ENCODE data around the gene SLC22A4.

The SLC22A4 gene

DNA sequence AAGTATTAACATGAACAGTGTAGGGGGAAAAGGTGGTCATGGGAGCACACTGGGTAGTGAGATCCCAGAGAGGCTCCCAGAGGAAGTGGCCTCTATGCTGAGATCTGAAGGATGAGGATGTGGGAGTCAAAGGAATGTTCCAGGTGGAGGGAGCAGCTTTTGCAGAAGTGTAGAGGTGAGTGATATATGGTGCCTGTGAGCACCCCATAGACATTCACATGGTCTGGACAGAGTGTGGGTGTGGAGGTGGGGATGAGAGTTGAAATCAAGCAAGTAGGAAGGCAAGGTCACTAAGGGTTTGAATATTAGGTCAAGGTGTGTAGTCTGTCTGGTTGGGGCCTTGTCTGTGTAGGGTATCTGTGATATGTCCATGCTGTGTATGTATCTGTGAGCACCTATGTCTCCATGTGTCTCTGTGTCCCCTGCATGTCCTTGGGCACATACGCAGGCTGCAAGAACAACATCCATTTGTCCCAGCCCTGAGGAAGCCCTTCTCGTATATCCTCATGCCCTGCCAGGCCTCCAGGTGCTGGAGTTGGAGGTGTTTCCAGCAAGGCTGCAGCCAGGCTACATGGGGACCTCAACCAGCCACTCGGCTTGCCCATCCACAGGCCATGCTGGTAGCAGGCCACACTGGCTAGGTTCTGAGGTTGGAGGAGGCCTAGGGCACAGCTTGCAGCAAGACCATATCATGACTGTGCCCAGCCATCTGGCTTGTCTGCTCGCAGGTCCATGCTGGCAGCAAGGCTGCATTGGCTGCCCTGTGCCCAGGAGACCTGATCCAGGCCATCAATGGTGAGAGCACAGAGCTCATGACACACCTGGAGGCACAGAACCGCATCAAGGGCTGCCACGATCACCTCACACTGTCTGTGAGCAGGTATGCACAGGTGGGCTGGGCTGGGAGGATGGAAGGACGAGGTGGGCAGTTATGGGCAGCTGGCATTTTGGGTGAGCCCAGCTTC is 32.0 kb upstream of the SLC22A4 start:
- in situ Hi-C loops (cut with MboI; ENCODE audit: low sequenced_read_pairs) = no loop called here

DNA sequence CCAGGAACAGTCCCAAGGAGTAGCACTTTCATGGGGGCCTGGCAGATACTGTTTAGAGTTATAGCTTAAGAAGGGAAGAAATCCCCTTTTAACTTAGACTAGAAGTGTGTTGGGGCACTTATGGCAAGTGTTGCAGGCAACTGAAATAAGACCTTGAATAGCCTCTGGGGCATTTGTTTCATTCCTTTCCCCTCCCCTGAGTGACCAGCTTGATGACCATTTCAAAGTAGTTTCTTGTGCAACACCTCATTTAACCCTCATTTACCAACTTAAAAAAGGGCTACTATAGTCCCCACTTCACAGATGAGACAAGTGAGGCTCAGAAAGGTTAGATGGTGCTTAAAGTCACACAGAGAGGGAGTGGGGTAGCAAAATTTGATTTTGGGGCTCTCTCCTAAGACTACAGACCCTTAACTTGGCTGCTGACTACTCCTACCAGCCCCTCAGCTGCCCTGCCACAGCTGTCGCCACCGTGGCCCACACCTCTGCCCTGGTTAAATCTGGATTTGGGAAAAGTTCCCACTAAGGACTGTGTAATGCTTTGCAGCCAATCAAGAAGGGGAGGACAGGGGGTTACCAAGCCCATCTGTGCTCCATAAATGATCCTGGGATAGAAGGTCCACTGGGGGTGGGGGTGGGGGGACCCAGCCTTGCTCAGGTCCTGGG is 31.2 kb upstream of the SLC22A4 start:
- in situ Hi-C loops (cut with MboI; ENCODE audit: low sequenced_read_pairs) = no loop called here

DNA sequence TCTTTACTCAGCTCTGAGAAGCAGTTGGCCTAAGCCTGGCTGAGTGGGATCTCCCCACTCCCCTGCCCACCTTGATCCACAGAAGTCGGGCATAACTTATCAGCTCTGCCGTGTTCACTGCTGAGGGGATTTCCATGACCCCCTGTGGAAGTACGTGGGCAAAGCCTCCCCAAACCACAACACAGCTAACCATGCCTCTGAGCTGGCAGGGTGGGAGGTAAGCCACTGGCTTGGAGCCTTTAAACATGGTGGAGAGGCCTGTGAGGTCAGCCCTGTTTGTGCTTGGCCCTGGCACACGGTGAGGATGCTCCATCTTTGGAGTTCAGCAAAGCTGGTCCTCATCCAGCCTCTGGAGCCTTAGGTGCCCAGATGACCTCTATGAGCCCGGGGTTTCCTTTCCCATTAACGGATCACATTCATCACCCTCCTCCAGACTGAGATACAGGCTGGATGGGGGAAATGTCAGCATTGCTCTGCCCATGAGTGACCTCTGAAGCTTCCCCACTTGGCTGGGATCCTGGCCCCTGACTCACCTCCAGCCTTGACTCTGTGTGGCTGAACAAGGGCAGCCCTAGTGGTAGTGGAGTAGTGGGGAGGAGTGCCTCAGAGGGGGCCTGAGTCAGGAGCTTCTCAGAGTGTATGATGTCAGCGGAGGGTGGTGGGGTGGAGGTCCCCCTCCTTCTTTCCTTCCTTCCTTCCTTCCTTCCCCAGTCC is 30.5 kb upstream of the SLC22A4 start:
- in situ Hi-C loops (cut with MboI; ENCODE audit: low sequenced_read_pairs) = no loop called here

DNA sequence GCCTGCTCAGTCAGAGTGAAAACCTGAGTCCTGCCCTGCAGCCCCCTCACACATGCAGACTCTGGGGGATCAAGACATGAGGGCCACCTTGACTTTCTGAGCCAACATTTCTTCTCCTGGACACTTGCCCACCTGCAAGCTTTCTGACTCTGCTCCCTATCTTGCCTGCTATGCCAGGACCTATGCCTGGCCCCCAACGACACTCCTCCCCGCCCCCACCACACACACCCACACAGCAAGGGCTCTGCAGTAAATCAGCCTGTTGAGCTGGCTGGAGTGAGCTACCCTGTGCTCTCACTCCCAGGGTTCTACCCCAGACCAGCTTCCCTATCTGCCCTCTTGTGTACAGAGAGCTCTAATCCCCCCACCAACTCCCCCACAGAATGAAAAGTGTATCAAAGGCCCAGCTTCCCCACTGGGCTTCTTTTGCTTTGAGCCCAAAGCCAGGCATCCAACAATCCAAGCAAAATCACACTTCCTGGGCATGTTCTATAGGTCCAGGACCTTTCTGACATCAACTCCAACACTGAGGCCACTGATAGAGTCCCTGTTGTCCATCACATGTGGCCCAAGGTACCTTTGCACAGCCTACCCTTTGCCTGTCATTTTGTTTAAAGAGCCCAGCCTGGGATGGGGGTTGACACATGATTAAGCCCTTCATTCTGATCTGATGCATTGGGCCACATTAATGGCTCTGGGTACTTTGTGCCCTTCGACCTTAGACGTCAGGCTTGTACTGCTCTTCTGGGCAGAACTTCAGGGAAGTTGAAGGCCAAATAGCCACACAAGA is 29.5 kb upstream of the SLC22A4 start:
- in situ Hi-C loops (cut with MboI; ENCODE audit: low sequenced_read_pairs) = no loop called here

DNA sequence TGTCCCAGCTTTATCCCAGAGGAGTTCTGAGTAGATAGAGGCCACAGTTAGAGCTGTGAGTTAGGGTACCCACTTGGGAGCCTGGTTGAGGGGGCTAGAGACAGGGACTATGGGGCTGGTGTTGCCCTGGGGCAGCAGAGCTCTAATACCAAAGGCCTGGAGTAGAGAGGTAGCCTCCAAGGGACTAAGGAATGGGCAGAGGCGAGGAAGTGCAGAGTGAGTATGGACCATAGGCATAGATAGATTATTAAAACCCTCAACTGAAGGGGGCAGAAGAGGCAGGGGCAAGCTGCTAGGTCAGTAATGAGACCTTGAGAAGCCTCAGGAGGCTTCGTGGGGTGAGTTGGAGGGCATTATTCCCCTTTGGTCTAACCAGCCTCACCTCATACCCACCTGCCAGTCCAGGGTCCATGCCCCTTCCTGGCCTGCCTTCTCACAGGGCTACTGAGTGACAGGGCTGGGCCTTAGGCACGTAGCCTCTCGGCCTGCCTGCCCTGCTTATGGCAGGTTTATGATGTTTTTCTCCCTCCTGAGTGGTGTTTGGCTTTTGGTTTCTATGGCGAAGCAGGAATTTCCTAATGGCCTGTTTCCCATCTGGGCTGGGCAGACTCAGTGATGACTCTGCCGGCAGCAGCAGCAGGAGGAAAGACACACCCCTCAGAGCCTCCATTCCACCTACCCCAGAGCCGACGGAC is 28.7 kb upstream of the SLC22A4 start:
- in situ Hi-C loops (cut with MboI; ENCODE audit: low sequenced_read_pairs) = no loop called here

DNA sequence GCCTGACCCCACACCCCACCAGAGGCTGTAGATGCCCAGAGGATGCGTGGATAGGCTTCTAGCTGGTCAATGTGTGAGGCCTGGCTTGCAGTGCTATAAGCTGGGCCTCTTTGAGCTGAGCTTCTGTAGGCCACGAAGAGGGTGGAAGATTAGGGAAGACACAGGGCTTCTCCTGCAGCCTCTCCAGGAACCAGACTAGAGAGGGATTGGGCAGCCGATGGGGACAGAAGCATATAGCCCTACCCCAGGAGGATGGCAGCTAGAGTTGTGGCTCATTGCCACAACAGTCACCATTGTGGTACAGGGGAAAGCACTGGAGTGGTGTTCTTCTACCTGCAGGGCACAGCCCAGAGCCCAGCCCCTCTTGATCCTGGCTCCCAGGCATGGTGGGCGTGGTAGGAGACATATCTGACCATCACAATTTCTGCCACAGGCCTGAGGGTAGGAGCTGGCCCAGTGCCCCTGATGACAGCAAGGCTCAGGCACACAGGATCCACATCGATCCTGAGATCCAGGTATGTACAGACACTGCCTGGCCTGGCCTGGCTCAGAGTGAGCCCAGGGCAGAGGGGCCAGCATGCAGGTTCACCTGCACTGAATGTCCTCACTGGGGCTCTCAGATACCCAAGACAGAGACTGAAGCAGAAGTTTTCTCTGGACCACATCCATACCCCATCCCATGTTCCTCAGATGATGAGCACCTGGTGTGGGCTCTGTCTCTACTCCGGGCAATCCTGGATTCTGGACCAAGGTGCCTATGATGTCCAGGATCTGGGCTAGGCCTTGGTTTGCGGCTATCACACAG is 28.0 kb upstream of the SLC22A4 start:
- in situ Hi-C loops (cut with MboI; ENCODE audit: low sequenced_read_pairs) = no loop called here

DNA sequence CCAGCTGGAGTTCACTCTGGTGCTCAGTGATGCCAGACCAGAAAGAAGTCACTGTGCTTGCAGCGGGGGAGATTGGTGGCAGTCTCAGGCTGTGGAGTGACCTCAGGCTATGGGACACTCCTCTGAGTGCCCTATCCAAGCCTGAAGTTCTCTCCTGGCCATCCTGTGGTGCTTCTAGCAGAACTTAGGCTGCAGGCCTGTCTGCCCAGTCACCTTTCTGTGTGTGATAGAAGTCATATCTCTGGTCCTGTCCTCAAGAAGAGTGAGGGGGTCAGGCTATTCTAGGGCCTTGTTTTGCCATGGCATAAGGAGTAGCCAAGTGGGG is 27.4 kb upstream of the SLC22A4 start:
- in situ Hi-C loops (cut with MboI; ENCODE audit: low sequenced_read_pairs) = no loop called here

DNA sequence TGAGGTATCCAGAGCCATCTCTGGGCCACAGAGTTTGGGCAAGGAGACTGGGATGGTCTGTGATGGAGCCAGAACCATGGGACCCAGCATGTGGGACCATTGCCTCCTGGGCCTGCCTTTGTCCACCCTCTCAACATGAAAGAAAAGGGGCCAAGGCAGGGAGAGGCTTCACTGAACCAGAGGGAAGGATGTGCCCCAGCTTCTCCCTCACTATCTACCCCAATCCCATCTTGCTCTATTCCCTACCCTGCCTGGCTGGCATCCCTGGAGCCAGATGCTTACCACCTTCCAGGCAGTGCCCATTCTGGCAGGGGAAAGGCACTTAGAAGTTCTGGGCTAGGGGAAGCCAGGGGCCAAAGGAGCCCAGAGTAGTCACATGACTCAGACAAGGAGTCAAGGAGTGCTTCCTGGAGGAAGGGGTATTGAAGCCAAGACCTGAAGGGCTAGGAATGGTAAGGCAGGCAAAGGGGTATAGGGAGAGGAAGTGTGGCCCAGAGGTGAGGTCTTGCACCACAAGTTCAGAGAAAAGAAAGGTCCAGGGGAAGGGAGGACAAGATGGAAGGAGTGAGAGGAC is 26.9 kb upstream of the SLC22A4 start:
- in situ Hi-C loops (cut with MboI; ENCODE audit: low sequenced_read_pairs) = no loop called here

DNA sequence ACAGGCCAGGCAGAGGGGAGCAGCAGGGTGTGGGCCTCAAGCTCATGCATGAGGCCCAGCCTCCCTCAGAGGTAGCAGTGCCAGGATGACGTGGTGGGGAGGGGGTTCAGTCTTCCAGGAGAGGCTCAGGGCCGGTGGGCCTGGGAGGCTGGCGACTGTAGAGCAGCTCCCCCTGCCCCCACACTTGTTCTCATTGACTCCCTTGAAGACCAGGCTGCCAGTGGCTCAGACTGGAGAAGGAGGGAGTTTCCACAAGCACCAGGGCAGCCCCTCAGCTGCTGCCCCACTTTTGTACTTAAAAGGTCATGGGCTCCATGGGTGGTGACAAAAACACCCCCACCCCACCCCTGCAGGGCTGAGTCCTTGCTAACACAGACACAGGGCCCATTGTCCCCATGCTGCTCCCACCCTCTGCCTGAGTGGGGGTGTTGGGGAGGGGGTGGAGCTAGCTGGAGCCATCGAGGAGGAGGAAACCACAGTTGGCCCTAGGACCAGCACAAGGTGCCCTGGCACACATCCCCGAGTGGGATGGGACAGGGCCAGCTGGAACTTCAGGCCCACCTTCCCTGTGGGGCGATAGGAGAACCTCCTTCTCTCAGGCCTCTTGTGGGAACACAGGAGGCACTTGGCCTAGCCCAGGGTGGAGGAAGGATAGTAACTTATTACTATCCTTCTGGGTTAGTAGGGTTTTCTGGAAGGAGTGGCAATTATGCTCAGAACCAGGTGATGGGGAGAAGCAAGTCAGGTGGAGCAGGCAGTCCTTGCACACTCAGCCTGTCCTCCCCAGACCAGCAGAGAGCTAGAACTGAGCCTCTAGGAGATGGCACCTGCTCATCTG is 26.0 kb upstream of the SLC22A4 start:
- in situ Hi-C loops (cut with MboI; ENCODE audit: low sequenced_read_pairs) = no loop called here

DNA sequence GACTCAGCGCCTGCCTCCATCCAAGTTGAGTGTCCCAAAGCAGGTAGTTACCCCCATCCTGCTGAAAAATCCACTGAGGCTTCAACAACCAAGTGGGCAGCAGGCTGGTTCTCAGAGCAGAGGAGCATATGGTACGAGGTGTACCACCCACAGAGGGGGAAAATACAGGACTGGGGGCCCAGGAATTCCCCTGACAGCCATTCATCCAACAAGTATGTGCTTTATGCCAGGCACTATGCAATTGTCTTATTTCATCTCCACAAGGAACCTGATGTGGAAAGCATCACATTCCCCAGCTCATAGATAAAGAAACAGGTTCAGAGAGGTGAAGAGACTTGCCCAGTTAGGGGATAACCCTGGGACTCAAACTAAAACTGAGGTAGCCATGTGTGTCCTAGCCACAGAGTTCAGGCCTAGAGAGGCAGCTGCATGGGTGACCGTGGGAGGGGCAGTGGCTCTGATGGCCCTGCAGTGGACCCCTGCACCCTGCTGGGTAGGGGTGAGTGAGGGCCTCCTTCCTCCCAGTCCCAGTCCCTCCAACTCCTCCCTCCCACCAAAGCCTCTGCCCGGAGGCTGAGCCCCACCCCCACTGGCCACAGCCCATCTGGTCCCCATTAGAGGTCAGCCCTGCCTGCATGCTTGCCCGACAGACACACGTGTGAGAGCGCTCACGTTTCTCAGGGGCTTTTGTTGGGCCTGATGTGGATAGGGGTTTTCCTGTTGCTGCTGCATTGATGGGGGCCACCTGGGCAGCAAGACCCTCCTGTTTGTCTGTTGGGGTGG is 25.2 kb upstream of the SLC22A4 start:
- in situ Hi-C loops (cut with MboI; ENCODE audit: low sequenced_read_pairs) = no loop called here

DNA sequence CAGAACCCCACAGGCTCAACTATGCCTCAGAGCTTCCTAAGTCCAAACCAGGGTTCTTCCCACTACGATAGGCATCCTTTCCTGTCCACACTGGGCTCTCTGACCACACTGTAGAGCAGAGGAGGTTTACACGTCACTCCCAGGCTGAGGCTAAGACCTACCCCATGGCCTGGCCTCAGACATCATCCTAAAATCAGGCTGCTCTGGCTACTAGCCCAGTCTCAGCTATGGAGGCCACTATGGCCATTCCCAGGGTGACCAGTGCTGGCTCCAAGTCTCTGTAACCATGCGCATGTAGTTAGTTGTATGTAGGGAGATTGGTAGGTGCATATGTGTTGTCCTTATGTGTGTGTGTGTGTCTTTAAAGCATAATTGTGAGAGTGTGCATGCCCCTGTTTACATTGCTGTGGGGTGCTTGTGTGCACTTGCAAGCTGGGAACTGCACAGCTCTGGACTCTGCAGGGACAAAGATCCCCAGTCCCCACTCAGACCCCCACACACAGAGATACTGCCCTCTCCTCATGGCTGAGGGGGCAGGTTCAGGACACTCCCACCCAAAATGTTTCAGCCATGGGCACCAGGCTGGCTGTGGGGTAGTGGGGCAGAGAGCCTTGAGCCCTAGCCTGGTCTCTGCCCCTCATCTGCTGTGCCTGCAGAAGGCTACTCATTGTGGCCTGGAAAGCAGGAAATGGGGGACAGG is 24.4 kb upstream of the SLC22A4 start:
- in situ Hi-C loops (cut with MboI; ENCODE audit: low sequenced_read_pairs) = no loop called here

DNA sequence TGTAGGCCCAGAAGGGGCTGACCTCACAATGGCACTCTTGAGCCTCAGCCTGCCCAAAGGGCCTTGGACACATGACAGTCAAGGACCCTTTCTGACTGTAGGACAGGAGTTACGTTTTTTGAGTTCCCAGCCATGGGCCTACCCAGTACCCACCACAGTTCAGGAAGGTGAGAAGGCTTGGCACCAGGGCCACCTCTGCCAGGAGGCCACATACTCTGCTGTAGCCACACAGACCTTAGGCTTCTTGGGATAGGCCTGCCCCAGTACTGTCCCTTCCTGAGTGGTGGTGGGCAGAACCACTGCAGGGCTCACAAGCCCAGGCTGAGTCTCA is 23.9 kb upstream of the SLC22A4 start:
- in situ Hi-C loops (cut with MboI; ENCODE audit: low sequenced_read_pairs) = no loop called here

DNA sequence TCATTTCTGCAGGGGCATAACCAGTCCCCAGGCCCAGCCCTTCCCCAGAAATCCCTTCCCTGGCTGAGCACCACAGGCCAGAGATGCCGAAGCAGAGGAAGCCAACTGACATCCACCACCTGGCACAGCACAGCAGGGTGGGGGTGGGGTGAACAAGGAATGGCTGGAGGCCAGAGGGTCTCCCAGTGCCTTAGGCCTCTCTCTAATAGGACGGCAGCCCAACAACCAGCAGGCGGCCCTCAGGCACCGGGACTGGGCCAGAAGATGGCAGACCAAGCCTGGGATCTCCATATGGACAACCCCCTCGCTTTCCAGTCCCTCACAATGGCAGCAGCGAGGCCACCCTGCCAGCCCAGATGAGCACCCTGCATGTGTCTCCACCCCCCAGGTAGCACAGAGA is 23.5 kb upstream of the SLC22A4 start:
- in situ Hi-C loops (cut with MboI; ENCODE audit: low sequenced_read_pairs) = no loop called here

DNA sequence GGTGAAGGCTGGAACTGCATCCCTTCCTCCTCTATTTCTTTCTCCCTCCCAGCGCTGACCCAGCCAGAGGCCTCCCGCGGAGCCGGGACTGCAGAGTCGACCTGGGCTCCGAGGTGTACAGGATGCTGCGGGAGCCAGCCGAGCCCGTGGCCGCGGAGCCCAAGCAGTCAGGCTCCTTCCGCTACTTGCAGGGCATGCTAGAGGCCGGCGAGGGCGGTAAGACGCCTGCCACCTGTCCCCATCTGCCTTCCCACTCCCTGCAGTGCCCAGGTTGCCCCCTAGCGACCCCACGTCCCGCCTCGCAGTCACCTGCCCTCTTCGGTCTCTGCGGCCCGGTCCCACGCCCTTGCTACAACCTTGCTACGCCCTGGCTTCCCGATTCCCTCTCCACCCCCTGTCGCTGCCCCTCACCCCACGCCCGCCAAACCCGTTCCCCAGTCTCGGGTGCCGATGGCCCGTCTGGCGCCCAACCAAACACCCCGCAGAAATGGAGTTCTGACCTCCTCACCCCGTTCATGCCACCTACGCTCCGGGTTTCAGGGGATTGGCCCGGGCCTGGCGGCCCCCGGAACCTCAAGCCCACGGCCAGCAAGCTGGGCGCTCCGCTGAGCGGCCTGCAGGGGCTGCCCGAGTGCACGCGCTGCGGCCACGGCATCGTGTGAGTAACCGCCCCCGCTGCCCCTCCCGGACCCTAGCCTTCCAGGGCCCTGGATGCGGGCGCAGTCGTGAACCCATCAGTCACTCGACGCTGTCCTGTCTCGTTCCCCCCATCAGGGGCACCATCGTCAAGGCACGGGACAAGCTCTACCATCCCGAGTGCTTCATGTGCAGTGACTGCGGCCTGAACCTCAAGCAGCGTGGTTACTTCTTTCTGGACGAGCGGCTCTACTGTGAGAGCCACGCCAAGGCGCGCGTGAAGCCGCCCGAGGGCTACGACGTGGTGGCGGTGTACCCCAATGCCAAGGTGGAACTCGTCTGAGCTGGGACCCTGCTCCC is 22.6 kb upstream of the SLC22A4 start:
- in situ Hi-C loops (cut with MboI; ENCODE audit: low sequenced_read_pairs) = no loop called here

DNA sequence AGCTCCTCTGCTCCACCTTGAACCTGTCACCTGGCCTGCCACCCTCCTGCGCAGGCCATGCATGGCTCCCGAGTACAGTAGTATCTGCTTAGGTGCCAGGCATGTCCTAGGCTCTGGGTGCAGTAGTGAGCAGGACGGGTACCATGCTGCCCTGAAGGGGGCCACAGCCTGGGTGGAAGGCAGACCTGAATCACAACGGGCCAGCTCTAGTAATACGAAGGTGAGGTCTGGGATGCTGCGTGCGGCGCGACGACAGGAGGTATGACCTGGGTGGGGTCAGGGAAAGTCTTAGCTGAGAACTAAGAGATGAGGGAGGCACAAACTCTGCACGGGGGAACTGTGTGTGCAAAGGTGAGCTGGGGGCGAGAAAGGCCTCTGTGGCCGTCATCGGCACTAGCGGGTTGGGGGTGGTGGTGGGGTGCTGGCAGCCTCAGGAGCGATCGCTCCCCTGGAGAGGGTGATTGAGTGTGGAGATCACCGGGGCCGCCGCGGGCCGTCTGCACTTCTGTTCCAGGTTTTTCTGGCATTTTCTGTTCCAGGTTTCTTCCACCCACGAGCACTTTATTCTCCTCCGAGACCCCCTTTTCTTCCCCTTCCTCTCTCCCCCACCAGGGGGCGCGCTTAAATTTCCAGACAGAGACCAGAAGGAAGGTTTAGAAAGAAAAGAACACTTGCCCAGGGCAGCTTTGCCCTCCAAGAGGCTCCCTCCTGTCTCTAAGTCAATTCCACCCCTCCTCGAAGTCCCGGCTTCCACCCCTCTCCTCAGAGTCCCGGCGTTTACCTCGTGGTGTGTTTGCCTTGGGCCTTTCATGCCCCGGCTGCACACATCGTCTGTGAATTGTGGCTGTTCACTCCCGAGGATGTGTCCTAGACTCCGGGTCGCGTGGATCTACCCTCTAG is 21.6 kb upstream of the SLC22A4 start:
- in situ Hi-C loops (cut with MboI; ENCODE audit: low sequenced_read_pairs) = no loop called here
